Inflammatory macrophage treated with lipopolysaccharide for 1 hour (primary cell): ENCODE measurements around the gene TRRAP.
A peak's percentile ranks its signal among the peaks of the same experiment; 100 is the strongest.

Experiments
- DNase-seq, 2 donors: peaks; one replicate each; pipeline ENCODE4 v3.0.0-alpha.2; 2020 to 2022

Gene TRRAP

GRCh38 chr7:98956469-98956868 lies 78.1 kb downstream of the TRRAP start:
- no peak for DNase-seq

- no peak for DNase-seq
These were observed 78.6 kb downstream of the TRRAP start for GRCh38 chr7:98956937-98957336.

GRCh38 chr7:98957766-98958165 lies 79.4 kb downstream of the TRRAP start:
- DNase-seq = no peak

DNA sequence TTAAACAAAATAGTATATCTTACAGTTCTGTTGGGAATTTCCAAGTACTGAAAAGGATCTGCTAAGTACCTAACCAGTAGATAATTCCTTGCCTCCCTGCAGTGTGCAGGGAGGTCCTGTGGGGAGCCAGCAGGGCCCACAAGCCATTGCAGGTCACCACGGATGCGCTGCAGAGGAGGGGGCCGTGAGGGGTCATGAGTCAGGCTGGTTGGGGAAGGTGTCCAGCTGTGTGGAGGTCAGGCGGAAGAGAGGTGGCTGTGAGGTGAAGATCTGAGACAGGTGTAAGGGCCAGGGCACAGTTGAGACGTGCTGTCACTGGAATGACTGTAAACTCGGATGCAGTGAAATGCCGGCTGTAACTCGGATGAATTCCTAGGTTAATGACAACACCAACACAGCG lies 80.6 kb downstream of the TRRAP start:
- no peak for DNase-seq

- no peak for DNase-seq
These were observed 85.0 kb downstream of the TRRAP start for GRCh38 chr7:98963305-98963704.

DNA sequence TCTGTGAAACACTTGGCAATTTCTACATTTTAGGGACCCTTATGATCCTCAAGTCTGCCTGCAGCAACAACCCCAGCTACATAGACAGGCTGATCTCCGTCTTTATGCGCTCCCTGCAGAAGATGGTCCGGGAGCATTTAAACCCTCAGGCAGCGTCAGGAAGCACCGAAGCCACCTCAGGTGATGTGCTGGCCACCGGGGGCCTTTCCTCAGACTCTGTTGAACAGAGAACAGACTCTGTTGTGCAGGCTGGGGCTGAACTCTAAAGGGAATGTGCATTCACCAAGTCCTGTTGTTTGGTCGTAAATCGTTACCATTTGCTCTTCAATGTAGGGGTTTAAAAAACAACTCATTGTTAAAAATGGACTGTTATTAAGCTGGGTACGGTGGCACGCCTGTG lies 86.3 kb downstream of the TRRAP start:
- no peak for DNase-seq

GRCh38 chr7:98968621-98969020 lies 90.3 kb downstream of the TRRAP start:
- no peak for DNase-seq

- no peak for DNase-seq
These were observed 91.1 kb downstream of the TRRAP start for GRCh38 chr7:98969386-98969785.

DNA sequence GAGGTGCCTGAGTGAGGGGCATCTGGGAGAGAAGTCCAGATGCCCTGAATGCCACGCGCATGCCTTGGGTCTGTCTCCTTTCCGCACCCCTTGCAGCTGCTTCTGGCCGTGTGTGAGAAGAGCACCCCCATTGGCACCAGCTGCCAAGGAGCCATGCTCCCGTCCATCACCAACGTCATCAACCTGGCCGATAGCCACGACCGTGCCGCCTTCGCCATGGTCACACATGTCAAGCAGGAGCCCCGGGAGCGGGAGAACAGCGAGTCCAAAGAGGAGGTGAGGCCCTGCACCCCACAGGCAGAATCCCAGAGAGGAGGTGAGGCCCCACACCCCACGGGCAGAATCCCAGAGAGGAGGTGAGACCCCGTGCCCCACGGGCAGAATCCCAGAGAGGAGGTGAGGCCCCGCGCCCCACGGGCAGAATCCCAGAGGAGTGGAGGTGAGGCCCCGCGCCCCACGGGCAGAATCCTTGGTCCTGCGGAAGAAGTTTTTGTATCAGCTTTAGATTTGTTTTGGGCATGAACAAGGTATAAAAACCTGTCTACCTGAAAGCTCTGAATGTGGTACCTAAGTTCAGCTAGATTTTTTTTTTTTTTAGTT lies 91.8 kb downstream of the TRRAP start:
- DNase-seq = no peak

GRCh38 chr7:98970805-98971204 lies 92.5 kb downstream of the TRRAP start:
- no peak for DNase-seq

DNA sequence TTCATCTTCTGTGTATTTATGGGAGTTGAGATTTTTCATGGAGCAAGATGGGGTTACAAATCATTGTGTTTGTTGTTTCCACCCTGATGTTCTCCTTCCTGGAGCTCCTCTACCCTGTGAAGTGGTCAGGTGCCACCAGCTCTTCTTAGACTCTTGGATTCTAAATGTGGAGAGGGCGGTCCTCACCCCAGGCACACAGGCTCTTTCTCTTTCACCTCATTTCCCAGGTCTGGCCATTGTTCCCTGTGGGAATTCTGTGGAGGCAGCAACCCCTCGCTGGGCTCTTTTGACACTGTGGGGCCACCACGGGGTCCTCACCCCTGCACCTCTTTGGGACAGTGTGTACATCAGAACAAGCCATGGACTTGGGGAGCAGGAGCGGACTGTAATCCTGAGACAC lies 95.9 kb downstream of the TRRAP start:
- no peak for DNase-seq

GRCh38 chr7:98974906-98975816 lies 96.8 kb downstream of the TRRAP start:
- DNase-seq = no peak

DNA sequence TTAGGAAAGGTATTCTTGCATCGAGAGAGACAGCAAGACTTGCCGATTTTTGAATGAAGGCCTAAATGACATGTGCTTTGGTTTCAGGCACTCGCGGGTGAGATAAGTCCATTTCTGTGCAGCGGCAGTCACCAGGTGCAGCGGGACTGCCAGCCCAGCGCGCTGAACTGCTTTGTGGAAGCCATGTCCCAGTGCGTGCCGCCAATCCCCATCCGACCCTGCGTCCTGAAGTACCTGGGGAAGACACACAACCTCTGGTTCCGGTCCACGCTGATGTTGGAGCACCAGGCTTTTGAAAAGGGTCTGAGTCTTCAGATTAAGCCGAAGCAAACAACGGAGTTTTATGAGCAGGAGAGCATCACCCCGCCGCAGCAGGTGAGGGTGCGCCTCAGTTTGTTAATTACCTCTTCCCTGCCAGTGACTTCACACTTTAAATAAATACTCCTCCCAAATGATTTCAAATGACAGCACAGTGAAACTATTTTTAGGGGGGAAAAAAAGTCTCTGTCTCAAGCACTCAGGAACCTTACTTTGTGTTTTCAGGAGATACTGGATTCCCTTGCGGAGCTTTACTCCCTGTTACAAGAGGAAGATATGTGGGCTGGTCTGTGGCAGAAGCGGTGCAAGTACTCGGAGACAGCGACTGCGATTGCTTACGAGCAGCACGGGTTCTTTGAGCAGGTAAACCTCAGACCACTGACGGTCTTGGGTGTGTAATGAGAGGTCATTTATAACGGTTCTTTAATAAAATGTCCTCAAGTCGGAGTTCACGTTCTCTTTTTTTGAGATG lies 98.3 kb downstream of the TRRAP start:
- DNase-seq = no peak

- DNase-seq = no peak
These were observed 100.3 kb downstream of the TRRAP start for GRCh38 chr7:98978672-98979071.

GRCh38 chr7:98981701-98982100 lies 103.4 kb downstream of the TRRAP start:
- no peak for DNase-seq

DNA sequence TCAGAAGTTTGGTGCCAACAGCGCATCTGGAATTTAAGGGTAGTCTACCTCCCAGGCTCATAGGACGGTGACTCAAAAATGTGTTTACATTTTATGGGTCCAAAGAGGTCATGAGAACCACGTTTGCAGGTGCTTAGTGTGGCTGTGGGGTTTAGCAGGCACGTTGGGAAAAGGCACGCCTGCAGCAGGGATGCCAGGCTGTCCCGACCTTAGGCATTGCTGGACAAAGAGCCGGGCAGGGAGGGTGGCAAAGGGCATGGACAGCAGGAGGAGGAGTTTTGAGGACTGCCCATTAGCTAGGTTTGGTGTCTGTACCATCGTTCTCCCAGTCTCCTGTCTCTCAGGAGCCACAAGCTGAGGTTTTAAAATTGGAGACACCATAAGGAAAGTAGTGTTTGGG lies 104.4 kb downstream of the TRRAP start:
- no peak for DNase-seq

GRCh38 chr7:98984126-98984525 lies 105.8 kb downstream of the TRRAP start:
- no peak for DNase-seq

DNA sequence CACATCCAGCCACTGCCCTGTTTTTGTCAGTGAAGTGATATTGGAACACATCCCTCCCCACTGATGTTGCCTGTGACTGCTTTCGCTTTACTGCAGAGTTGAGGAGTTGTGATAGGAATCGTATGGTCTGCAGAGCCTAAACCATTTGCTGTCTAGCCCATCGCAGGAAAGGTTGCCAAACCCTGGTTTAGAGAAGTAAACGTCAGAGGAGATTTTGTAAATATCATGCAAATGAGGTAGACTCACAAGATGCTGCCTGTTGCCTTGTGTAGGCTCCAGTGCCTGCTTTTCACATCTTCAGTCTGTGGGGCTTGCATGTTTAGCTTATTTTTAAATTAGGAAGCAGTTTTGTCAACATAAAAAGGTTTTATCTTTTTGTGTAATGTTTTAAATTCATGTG lies 107.1 kb downstream of the TRRAP start:
- DNase-seq = peak; percentile 61 to 62

DNA sequence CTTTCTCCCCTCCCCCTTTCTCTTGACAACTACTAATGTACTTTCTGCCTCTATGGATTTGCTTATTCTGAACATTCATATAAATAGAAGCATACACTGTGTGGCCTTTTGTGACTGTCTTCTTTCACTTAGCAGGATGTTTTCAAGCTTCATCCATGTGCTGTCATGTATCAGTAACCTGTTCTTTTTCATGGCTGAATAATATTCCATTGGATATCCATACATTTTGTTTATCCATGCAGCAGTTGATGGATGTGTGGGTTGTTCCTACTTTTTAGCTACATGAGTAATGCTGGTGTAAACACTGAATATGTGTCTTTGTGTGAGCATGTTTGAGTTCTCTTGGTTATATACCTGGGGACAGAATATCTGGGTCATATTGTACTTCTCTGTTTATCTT lies 107.6 kb downstream of the TRRAP start:
- no peak for DNase-seq

DNA sequence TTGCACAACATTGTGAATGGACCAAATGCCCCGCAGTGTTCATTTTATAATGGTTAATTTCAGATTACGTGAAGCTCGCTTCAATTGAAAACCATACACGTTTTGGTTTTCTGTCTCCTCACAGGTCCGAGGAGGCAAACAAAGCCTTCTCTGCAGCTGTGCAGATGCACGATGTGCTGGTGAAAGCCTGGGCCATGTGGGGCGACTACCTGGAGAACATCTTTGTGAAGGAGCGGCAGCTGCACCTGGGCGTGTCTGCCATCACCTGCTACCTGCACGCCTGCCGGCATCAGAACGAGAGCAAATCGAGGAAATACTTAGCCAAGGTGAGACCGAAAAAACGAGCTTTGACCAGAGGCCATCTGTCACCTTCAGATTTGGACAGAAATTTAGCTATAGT lies 110.3 kb downstream of the TRRAP start:
- DNase-seq = no peak

DNA sequence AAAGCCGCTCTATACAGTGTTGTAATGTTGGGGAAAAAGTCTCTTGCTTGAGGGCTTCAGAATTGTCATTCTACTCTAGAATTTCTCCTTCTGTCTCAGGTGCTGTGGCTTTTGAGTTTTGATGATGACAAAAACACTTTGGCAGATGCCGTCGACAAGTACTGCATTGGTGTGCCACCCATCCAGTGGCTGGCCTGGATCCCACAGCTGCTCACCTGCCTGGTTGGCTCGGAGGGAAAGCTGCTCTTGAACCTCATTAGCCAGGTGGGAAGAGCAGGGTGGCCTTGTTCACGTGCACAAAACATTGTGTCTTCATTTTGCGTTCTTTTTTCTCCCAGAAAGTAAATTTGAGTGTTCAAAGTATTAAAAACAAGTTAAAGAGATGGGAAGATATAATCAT lies 112.0 kb downstream of the TRRAP start:
- DNase-seq = no peak

DNA sequence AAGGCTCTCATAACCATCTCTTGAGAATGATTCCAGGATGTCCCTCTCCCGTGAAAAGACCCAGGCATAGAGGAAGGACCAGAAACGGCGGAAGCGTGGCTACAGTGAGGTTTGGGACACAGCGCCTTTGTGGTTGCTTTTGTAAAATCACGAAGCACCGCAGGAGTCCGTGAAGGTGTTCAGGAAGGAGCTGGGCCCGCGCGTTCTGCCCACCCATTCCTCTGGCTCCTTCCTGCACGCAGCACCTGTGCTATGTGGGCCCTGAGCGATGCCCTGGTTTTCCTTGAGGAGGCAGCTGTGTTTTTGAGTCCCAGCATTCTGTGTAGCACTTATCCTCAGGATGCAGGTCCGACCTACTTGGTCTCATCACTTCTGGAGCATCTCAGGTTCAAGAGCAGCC lies 112.8 kb downstream of the TRRAP start:
- DNase-seq = no peak

DNA sequence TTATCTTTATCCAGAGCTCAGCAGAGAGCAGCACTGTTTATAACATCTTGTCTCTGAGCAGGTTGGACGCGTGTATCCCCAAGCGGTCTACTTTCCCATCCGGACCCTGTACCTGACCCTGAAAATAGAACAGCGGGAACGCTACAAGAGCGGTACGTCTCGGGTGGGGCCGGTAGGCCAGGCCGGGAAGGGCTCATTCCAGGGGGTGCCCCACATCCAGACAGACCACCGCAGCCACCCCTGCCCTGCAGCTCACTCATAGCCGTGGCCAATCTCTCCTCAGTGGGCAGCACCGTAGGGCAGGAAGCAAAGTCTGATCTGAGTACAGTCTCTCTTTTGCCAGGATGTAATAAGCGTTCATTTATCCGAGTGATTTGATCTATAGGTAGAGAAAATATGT lies 113.7 kb downstream of the TRRAP start:
- DNase-seq = no peak
